ENCODE measurements around the gene RGS18.

- TF ChIP-seq ISL1 (CRISPR knock-in tag; IDR thresholded peaks at IDR 0.05) = no peak
- TF ChIP-seq ZFP30 (CRISPR knock-in tag; IDR thresholded peaks at IDR 0.05) = no peak
- no peak for TF ChIP-seq TCF4 (CRISPR knock-in tag; IDR thresholded peaks at IDR 0.05; ENCODE audit: borderline replicate concordance)
- no peak for TF ChIP-seq CSDC2 (CRISPR knock-in tag; IDR thresholded peaks at IDR 0.05)
- no peak for TF ChIP-seq PATZ1 (CRISPR knock-in tag; IDR thresholded peaks at IDR 0.05; ENCODE audit: borderline replicate concordance)
- TF ChIP-seq OSR1 (CRISPR knock-in tag; IDR thresholded peaks at IDR 0.05) = no peak
- TF ChIP-seq ZNF8 (CRISPR knock-in tag; IDR thresholded peaks at IDR 0.05) = no peak
- no peak for TF ChIP-seq ZNF565 (CRISPR knock-in tag; conservative IDR thresholded peaks at IDR 0.05; ENCODE audit: low read depth)
- TF ChIP-seq, protein P1, sequence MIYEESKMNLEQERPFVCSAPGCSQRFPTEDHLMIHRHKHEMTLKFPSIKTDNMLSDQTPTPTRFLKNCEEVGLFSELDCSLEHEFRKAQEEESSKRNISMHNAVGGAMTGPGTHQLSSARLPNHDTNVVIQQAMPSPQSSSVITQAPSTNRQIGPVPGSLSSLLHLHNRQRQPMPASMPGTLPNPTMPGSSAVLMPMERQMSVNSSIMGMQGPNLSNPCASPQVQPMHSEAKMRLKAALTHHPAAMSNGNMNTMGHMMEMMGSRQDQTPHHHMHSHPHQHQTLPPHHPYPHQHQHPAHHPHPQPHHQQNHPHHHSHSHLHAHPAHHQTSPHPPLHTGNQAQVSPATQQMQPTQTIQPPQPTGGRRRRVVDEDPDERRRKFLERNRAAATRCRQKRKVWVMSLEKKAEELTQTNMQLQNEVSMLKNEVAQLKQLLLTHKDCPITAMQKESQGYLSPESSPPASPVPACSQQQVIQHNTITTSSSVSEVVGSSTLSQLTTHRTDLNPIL (CRISPR knock-in tag; IDR thresholded peaks at IDR 0.05; ENCODE audit: low read depth) = no peak
- no peak for TF ChIP-seq ARNTL (CRISPR knock-in tag; IDR thresholded peaks at IDR 0.05; ENCODE audit: borderline replicate concordance, low read depth)
- TF ChIP-seq, protein P2, sequence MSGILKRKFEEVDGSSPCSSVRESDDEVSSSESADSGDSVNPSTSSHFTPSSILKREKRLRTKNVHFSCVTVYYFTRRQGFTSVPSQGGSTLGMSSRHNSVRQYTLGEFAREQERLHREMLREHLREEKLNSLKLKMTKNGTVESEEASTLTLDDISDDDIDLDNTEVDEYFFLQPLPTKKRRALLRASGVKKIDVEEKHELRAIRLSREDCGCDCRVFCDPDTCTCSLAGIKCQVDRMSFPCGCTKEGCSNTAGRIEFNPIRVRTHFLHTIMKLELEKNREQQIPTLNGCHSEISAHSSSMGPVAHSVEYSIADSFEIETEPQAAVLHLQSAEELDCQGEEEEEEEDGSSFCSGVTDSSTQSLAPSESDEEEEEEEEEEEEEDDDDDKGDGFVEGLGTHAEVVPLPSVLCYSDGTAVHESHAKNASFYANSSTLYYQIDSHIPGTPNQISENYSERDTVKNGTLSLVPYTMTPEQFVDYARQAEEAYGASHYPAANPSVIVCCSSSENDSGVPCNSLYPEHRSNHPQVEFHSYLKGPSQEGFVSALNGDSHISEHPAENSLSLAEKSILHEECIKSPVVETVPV (CRISPR knock-in tag; IDR thresholded peaks at IDR 0.05) = no peak
- TF ChIP-seq RARB (CRISPR knock-in tag; IDR thresholded peaks at IDR 0.05) = no peak
Measured at GRCh38 chr1:192159014-192159413, 752 bp downstream of the RGS18 start.

Data from SK-N-SH treated with all-trans-retinoic acid at 6 μM for 48 hours (cell line).